ENCODE data around the gene GIMAP6. TPM values are rescaled to one million over a fixed set of nuclear protein-coding genes. Genes with fewer than 3 reads are reported as not detected.
"Not testable (repeated sequence)": the region's sequence is repeated elsewhere in the genome, so short reads cannot be mapped to it uniquely, and the experiment has no call there.

GIMAP6 gene
- total RNA-seq, 1 donor = 0.18 TPM

GRCh38 chr7:150620617-150621371 lies 11.4 kb downstream of the GIMAP6 start:
- TF ChIP-seq, protein P1, sequence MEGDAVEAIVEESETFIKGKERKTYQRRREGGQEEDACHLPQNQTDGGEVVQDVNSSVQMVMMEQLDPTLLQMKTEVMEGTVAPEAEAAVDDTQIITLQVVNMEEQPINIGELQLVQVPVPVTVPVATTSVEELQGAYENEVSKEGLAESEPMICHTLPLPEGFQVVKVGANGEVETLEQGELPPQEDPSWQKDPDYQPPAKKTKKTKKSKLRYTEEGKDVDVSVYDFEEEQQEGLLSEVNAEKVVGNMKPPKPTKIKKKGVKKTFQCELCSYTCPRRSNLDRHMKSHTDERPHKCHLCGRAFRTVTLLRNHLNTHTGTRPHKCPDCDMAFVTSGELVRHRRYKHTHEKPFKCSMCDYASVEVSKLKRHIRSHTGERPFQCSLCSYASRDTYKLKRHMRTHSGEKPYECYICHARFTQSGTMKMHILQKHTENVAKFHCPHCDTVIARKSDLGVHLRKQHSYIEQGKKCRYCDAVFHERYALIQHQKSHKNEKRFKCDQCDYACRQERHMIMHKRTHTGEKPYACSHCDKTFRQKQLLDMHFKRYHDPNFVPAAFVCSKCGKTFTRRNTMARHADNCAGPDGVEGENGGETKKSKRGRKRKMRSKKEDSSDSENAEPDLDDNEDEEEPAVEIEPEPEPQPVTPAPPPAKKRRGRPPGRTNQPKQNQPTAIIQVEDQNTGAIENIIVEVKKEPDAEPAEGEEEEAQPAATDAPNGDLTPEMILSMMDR (IDR thresholded peaks at IDR 0.05; ENCODE audit: insufficient read depth, low read length) = no peak
- no peak overlapping the region for H3K4me3 ChIP-seq (ENCODE audit: low read depth, low read length)
- no peak for DNase-seq (ENCODE audit: low read depth)

- no peak overlapping the region for H3K4me3 ChIP-seq (ENCODE audit: low read depth, low read length)
- DNase-seq (ENCODE audit: low read depth) = no peak
- TF ChIP-seq, protein P1 (IDR thresholded peaks at IDR 0.05; ENCODE audit: insufficient read depth, low read length) = no peak
Measured at GRCh38 chr7:150620061-150620460, 12.1 kb downstream of the GIMAP6 start.

- DNase-seq (ENCODE audit: low read depth) = not testable (repeated sequence)
Measured at GRCh38 chr7:150615221-150615755, 16.9 kb downstream of the GIMAP6 start.

GRCh38 chr7:150614426-150614825 lies 17.8 kb downstream of the GIMAP6 start:
- DNase-seq (ENCODE audit: low read depth); H3K4me3 ChIP-seq (ENCODE audit: low read depth, low read length): not testable (repeated sequence)

More at GRCh38 chr7:150615221-150615755, 16.9 kb downstream of the GIMAP6 start:
- not testable (repeated sequence) for H3K4me3 ChIP-seq (ENCODE audit: low read depth, low read length)

GRCh38 chr7:150613880-150614279 lies 18.3 kb downstream of the GIMAP6 start:
- TF ChIP-seq, protein P1 (IDR thresholded peaks at IDR 0.05; ENCODE audit: insufficient read depth, low read length) = no peak
- H3K4me3 ChIP-seq (ENCODE audit: low read depth, low read length) = no peak overlapping the region
- DNase-seq (ENCODE audit: low read depth) = no peak

DNA sequence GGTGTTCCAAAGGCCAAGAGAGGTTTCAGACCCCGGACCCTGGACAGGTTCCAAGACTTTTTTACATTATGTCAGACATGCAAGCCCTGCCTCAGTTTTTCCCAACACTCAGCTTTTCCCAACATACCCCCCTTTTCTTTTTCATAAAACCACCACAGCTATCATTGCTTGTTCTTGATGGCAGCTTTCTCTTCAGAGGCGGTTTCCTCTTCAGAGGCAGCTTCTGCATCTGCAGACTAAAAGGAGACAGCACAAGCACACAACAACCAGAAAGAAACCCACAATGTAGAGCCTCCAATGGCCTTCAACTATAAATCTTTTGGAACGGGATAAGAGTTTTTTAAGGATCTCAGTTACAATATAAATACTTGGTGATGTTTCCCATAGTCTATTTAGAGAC lies 19.3 kb downstream of the GIMAP6 start:
- H3K4me3 ChIP-seq (ENCODE audit: low read depth, low read length) = no peak overlapping the region
- no peak for DNase-seq (ENCODE audit: low read depth)
- TF ChIP-seq, protein P1 (IDR thresholded peaks at IDR 0.05; ENCODE audit: insufficient read depth, low read length) = no peak

DNA sequence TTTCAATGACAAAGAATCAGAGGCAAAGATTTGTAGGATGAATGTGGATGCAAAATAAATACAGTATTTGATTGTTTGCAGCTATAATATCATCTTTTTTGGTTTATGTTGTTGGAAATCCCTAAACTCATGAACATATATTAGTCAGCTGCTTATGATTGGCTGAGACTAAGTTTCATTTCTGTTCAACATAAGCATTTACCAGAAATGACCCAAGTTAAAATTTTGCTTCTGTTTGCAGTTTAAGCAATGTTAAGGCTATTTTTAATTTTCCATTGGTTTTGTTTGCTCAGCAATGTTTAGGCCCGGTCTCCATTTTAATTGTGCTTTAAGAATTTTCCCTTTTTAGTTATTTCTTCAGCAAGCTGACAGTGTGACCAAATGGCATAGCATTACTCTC lies 22.0 kb downstream of the GIMAP6 start:
- DNase-seq (ENCODE audit: low read depth) = no peak
- no peak overlapping the region for H3K4me3 ChIP-seq (ENCODE audit: low read depth, low read length)
- TF ChIP-seq, protein P1 (IDR thresholded peaks at IDR 0.05; ENCODE audit: insufficient read depth, low read length) = no peak

DNA sequence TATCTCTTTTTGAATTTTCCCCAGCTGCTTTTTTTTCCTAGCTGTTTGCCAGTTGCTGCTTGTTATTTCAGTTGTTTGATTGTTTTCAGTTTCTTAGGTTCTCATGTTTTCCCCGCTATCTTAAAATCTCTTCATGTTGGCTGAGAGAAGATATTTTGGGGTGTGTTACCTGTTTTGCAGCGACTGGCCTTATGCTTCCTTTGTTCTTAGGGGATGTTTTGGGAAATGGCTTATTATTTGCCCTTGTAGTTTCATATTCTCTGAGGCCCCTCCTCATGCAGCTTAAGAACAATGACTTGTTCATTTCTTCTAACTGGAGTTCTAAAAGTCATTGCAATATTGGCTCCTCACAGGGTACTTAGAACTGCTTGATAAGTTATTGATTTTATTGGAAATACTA lies 28.6 kb downstream of the GIMAP6 start:
- DNase-seq (ENCODE audit: low read depth); H3K4me3 ChIP-seq (ENCODE audit: low read depth, low read length): not testable (repeated sequence)

Measured in fibroblast of the aortic adventitia (primary cell).